Ectodermal cell (in vitro differentiated cells): Measurements from ENCODE around the gene TEX35.

Source experiments
- H3K27ac ChIP-seq: 2 replicates; pipeline ENCODE4 v1.7.0; 2013; ENCODE audit warnings: mild to moderate bottlenecking, low read depth, low read length; ENCODE audit not compliant: insufficient read depth, poor library complexity, severe bottlenecking
- H3K27me3 ChIP-seq: 2 replicates; pipeline ENCODE4 v1.7.0; 2013; ENCODE audit warnings: mild to moderate bottlenecking, low read length; ENCODE audit not compliant: insufficient read depth, control insufficient read depth, poor library complexity, severe bottlenecking
- H3K36me3 ChIP-seq: one replicate; pipeline ENCODE4 v1.7.0; 2013; ENCODE audit warnings: low read length; ENCODE audit not compliant: control insufficient read depth, insufficient read depth
- H3K4me1 ChIP-seq: one replicate; pipeline ENCODE4 v1.7.0; 2013; ENCODE audit warnings: low read length; ENCODE audit not compliant: control insufficient read depth, insufficient read depth
- H3K4me3 ChIP-seq: 2 replicates; pipeline ENCODE4 v1.7.0; 2013; ENCODE audit warnings: low read depth, low read length, control low read depth; ENCODE audit not compliant: insufficient read depth
- H3K9me3 ChIP-seq: 2 replicates; pipeline ENCODE4 v1.7.0; 2013; ENCODE audit warnings: mild to moderate bottlenecking, low read length, moderate library complexity; ENCODE audit not compliant: control insufficient read depth
- WGBS, 2 experiments: methylation state at CpG; one replicate each; pipeline ENCODE4 v1.1.7; 2013; ENCODE audit warnings: missing lambda C conversion rate in 2 of 2; 5-methylcytosine and 5-hydroxymethylcytosine counted together

TEX35 gene

GRCh38 chr1:178530502-178530901 is 17.6 kb downstream of the TEX35 start:
- no peaks in the 10 kb centered on the region for H3K9me3 ChIP-seq
- H3K27me3 ChIP-seq = peaks cover 4% of the 10 kb centered on the region
- no peak overlapping the region for H3K27ac ChIP-seq
- H3K4me1 ChIP-seq = no peaks in the 10 kb centered on the region
- H3K4me3 ChIP-seq = no peak overlapping the region
- H3K36me3 ChIP-seq = no peaks in the 10 kb centered on the region
- 86 to 89% methylated on average over 3 of the region's 3 CpGs for WGBS, 2 experiments

DNA sequence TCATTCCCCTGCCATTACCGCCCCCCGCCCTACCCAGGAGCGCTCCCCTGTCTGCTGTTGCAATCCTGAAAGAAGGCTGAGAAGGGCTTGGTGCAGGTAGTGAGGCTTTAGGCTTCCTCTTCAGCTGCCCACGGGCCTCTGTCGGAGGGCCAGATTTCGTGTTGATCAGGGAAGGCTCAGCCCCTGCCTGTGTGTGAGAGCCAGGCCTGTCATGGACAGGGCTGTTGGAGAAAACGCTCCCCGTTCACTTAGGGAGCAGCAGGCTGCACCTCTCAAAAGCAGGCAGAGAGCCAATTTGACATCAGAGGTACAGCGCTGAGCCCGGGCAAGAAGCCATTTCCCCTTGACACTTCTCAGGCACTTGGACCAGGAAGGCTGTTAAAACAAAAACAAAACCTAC is 19.0 kb downstream of the TEX35 start:
- H3K9me3 ChIP-seq = no peaks in the 10 kb centered on the region
- H3K4me3 ChIP-seq = no peak overlapping the region
- H3K27ac ChIP-seq = no peak overlapping the region
- H3K27me3 ChIP-seq = peaks cover 4% of the 10 kb centered on the region
- H3K4me1 ChIP-seq = no peaks in the 10 kb centered on the region
- H3K36me3 ChIP-seq = no peaks in the 10 kb centered on the region
- 90 to 91% methylated on average over 10 of the region's 10 CpGs for WGBS, 2 experiments

DNA sequence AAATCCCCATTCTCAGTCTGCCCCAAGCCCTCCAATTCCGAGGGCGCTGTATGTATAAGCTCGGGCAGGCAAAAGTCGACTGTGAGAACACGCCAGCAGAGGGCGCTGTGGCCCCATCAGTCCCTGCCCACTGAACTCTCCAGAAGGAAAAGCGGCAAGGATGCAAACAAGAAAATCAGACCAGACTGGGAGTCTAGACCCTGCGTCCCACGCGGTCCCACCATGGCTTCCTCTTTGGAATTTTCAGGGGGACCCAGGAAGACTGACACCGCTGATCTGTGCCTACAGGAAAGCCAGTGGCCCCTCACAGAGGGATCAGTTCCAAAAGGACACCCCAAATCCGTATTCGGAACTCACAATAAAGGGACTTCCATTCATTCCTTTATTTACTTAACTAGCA is 19.5 kb downstream of the TEX35 start:
- Histone ChIP-seq H3K9me3 (no peaks in the 10 kb centered on the region), H3K27me3 (peaks cover 4% of the 10 kb centered on the region), H3K27ac (no peak overlapping the region), H3K4me1 (no peaks in the 10 kb centered on the region), H3K4me3 (no peak overlapping the region), H3K36me3 (no peaks in the 10 kb centered on the region)
- 19 to 20% methylated on average over 13 of the region's 13 CpGs for whole genome bisulfite sequencing, 2 experiments

GRCh38 chr1:178533121-178533946 is 20.4 kb downstream of the TEX35 start:
- Histone ChIP-seq H3K36me3 (no peaks in the 10 kb centered on the region), H3K9me3 (no peaks in the 10 kb centered on the region), H3K27me3 (peaks cover 4% of the 10 kb centered on the region), H3K4me1 (no peaks in the 10 kb centered on the region), H3K4me3 (no peak overlapping the region), H3K27ac (no peak overlapping the region)
- 92% methylated on average over 9 of the region's 9 CpGs for WGBS, 2 experiments

GRCh38 chr1:178534137-178534868 is 21.4 kb downstream of the TEX35 start:
- H3K4me3 ChIP-seq = no peak overlapping the region
- no peaks in the 10 kb centered on the region for H3K4me1 ChIP-seq
- peaks cover 4% of the 10 kb centered on the region for H3K27me3 ChIP-seq
- 94% methylated on average over 9 of the region's 9 CpGs for WGBS, 2 experiments
- H3K27ac ChIP-seq = no peak overlapping the region
- H3K9me3 ChIP-seq = no peaks in the 10 kb centered on the region
- no peaks in the 10 kb centered on the region for H3K36me3 ChIP-seq

DNA sequence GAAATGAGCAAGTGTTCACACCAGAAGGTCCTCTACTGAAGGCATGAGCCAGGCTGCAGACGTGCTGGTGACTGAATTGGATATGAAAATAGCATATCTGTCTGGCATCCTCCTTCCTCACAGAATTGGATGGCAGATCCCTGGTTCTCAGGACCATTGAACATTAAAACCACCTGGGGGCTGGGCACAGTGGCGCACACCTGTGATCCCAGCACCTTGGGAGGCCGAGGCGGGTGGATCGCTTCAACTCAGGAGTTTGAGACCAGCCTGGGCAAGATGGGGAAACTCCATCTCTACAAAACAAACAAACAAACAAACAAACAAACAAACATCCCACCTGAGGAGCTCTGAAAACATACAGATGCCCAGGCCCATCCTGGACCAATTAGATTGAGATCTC is 23.4 kb downstream of the TEX35 start:
- H3K27ac ChIP-seq = no peak overlapping the region
- peaks cover 8% of the 10 kb centered on the region for H3K27me3 ChIP-seq
- H3K9me3 ChIP-seq = no peaks in the 10 kb centered on the region
- H3K36me3 ChIP-seq = no peaks in the 10 kb centered on the region
- no peak overlapping the region for H3K4me3 ChIP-seq
- no peaks in the 10 kb centered on the region for H3K4me1 ChIP-seq
- 91 to 92% methylated on average over 5 of the region's 5 CpGs for WGBS, 2 experiments

- Histone ChIP-seq H3K27ac (no peak overlapping the region), H3K9me3 (no peaks in the 10 kb centered on the region), H3K4me3 (no peak overlapping the region), H3K27me3 (peaks cover 5% of the 10 kb centered on the region), H3K36me3 (no peaks in the 10 kb centered on the region), H3K4me1 (no peaks in the 10 kb centered on the region)
- 84 to 88% methylated on average over 7 of the region's 7 CpGs for WGBS, 2 experiments
These were observed 24.0 kb downstream of the TEX35 start for GRCh38 chr1:178536844-178537371.

- H3K4me3 ChIP-seq = no peak overlapping the region
- 90 to 91% methylated on average over 20 of the region's 20 CpGs for WGBS, 2 experiments
- no peak overlapping the region for H3K27ac ChIP-seq
- H3K36me3 ChIP-seq = no peaks in the 10 kb centered on the region
- H3K9me3 ChIP-seq = no peaks in the 10 kb centered on the region
- H3K27me3 ChIP-seq = peaks cover 5% of the 10 kb centered on the region
- no peaks in the 10 kb centered on the region for H3K4me1 ChIP-seq
These were observed 24.6 kb downstream of the TEX35 start for GRCh38 chr1:178537382-178538090.

DNA sequence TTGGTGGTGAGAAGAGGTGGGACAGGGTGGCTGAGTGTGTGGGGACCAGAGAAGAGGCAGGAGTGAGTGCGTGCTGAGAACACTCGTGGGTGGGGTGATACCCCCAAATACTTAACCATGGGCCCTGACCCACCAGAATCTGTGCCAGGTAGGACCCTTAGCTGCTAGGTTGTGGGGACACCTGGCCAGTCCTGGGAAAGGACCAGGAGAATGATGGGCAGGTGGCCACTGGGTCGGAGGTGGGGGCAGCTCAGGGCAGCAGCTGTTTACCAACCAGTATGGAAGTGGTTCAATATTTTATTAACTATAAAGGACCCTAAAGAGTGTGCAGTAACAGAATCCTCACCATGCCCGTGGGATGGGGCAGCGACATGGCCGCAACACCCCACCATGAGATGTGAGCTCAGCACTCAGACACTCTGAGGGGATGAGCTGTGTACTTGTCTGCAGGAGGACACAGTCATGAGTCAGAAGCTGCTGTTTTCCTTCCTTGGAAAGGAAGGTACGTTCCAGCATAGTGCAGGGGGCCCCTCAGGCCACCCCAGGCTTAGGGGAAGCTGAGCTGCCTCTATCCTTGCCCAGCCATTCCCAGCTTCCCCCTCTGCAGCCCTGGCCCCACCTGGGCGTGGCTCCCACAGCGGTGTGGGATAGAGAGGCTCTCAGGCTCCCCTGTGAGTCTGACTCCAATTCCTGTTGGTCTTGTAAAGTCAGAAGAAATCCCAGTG is 25.4 kb downstream of the TEX35 start:
- Histone ChIP-seq H3K4me3 (no peak overlapping the region), H3K27ac (no peak overlapping the region), H3K9me3 (no peaks in the 10 kb centered on the region), H3K27me3 (peaks cover 5% of the 10 kb centered on the region), H3K4me1 (peaks cover 3% of the 10 kb centered on the region), H3K36me3 (no peaks in the 10 kb centered on the region)
- WGBS, 2 experiments = 87 to 90% methylated on average over 9 of the region's 9 CpGs
